NCI-H2196 (cell line): ENCODE data around the gene HSH2D.
"Not testable (repeated sequence)": the region's sequence is repeated elsewhere in the genome, so short reads cannot be mapped to it uniquely, and the experiment has no call there.

ENCODE experiments used
- DNase-seq: peaks from one replicate; lab custom pipeline; 2025; ENCODE audit not compliant: unreplicated experiment; lab: John Stamatoyannopoulos, UW

The HSH2D gene, protein sequence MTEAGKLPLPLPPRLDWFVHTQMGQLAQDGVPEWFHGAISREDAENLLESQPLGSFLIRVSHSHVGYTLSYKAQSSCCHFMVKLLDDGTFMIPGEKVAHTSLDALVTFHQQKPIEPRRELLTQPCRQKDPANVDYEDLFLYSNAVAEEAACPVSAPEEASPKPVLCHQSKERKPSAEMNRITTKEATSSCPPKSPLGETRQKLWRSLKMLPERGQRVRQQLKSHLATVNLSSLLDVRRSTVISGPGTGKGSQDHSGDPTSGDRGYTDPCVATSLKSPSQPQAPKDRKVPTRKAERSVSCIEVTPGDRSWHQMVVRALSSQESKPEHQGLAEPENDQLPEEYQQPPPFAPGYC

DNA sequence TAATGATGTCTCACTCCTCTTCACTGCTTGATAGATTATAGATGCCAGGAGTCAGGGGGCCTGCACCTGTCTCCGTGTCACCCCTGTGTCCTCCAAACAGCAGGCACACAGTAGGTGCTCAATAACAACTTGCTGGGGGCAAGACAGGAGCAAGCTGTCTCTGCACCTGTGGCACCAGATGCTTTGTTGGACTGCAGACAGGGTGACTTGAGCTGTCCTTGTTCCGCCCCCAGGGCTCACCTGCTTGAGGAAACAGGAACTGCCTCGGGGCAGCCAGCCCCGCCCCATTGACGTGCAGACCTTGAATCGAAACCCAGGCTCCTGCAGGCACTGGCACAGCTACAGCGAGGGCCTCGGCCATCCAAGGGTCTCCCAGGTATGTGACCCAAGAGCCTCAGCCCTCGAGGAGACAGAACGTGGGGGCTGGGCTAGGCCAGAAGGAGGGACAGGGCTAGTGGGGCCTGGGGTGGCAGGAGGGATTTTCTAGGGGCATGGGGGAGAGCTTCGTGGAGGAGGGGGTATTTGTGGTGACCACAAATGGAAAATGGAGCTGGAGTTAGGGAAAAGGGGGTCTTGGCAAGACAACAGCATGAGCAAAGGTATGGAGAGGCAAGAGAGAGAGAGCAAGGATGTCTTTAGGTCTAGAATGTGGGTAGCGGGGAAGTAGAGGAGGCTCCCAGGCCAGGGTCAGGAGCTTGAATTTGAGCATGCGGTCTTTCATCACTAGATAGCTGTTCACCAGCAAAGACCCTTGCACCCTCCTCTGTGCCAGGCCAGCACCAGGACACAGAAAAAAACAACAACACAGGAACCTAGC is at the start of gene HSH2D:
Gene HSH2D (plus strand): TSS at position 287 of the 817 bp plus-strand sequence. CDS start 5,066 bp downstream, outside the sequence.
- peak; percentile 88 for DNase-seq

DNA sequence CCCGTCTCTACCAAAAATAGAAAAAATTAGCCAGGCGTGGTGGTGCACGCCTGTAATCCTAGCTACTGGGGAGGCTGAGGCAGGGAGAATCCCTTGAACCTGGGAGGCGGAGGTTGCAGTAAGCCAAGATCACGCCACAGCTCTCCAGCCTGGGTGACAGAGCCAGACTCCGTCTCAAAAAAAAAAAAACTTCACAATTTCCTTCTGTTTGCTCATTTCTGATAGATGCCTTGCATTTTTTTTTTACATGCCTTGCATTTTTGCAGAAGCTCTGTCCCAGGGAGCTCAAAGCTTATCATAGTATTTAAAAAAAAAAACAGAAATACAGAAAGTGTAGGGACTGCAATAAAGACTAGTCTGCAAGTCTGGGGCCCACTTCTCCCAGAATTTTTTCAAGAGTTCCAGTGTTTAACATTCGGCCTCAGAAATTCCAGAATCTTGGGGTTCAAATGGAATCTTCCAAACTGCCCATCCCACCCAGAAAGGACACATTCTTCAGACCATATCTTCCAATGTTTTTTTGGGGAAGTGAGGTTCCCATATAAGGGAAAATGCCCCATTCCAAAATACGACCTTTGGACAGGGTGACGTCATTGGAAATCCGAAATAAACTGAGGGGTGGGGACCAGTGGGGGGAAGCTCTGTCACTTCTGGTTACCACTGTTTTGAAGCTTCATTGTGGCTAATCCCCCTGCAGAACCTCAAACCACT is 49.0 kb upstream of the HSH2D start:
- DNase-seq = no peak

DNA sequence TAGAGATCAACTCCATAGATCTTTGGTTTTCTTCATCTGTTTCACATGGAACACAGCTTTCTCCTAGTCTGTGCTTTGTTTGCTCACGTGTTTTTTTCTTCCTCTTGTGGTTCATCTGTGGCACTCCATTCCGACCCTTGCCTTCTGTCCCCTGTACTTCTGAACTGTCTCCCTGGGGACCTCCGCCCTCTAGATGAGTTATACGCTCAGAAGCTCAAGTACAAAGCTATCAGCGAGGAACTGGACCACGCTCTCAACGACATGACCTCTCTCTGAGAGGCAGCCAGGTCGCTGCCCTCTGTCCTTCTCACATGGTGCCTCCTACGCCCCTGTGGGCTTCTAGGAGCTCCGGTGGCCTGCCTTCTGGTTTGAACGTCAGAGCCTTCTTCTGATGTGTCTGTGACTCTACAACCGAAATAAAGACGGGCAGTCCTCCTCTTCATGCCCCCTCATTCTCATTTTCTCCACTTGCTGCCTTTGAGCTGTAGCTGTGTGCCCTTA is 48.4 kb upstream of the HSH2D start:
- no peak for DNase-seq

DNA sequence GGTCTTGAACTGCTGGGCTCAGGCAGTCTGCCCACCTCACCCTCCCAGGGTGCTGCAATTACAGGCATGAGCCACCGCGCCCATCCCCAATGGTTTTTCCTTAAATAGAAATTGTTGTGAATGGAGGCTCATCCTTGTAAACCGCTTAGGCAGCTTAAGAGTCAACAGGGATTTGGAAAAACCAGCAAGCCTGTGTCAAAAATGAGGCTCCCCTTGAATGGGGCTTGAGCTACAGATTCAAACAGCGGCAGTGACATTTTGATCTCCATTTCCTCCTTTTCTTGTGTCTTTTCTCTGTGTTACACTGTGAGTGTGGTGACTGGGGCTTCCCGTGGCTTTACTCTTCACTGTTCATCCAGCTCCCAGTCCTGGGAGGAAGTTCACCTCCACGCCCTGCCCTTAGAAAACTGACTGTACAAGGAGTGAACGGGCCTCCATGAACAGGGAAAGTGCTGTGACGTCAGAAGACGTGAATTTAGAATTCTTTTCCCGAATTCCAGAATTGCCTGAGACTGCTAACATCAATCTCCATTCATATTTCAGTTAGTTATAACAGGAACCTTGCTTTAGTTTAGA is 47.1 kb upstream of the HSH2D start:
- DNase-seq = no peak

DNA sequence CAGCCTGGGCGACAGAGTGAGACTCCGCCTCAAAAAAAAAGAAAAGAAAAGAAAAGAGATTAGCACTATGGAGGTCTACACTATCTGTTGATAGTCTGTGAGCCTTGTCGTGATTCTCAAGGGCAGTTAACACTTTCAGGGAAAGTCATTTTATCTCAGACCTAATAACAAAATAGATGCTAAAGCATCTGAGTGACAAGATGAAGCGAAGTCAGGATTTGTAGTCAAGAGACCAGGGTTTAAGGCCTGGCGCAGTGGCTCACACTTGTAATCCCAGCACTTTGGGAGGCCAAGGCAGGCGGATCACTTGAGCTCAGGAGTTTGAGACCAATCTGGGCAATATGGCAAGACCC is 45.1 kb upstream of the HSH2D start:
- DNase-seq = no peak

DNA sequence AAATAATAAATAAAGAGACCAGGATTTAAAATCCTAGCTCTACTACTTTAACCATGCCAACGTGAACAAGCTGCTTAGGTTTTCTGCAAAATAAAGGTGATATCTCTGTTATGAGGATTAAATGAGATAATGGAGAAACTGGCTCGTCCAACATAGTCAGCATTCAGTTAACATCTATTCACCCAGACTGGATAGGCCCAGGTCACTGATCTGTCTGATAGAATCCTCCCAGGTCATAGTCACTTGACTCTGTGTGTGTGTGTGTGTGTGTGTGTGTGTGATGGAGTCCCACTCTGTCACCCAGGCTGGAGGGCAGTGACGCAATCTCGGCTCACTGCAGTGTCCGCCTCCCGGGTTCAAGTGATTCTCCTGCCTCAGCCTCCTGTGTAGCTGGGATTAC is 44.7 kb upstream of the HSH2D start:
- DNase-seq = no peak

DNA sequence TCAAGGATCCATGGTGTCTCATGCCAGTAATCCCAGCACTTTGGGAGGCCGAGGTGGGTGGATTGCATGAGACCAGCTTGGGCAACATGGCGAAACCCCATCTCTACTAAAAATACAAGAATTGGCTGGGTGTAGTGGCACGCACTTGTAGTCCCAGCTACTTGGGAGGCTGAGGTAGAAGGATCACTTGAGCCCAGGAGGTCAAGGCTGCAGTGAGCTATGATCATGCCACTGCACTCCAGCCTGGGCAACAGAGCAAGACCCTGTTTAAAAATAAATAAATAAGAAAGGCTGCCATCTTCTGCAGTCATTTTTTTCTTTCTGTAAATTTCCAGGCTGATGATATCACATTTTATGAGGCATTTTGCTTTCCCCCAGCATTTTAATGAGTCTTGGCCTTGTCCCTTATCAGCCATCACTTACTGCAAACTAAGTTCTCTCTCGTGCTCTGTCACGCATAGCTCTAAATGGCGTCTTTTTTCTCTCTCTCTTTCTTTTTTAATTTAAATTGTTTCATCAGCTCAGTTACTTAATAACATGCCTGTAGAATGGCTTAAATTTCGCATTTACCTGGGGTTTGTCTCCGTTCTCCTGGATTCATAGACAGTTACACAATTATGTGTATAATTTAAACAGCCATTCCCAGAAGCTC is 44.0 kb upstream of the HSH2D start:
- not testable (repeated sequence) for DNase-seq

DNA sequence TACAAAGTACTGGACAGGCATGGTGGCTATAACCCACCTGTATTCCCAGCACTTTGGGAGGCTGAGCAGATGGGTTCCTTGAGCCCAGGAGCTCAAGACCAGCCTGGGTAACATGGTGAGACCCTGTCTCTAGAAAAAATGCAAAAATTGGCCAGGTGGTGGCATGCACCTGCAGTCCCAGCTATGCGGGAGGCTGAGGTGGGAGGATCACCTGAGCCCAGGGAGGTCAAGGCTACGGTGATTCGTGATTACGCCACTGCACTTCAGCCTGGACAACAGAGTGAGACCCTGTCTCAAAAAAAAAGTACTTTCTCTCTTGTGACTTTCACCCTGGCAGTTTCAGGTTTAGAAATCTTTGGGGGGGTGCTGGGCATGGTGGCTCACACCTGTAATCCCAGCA is 43.0 kb upstream of the HSH2D start:
- DNase-seq = no peak

DNA sequence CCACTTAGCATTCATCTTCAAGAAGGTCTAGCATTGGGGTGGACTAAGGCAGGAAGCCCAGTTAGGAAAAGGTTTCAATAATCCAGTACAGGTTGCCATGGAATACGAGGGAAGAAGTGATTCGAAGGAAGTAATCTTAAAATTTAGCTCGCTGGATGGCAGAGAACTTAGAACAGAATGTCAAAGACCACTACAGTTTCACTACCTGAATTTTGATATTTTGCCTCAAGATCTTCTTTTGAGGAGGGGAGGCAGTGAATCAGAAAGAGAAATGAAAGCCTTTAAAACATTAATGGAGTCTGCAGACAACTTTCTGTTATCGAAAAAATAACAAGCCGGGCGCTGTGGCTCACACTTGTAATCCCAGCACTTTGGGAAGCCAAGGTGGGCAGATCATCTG is 38.8 kb upstream of the HSH2D start:
- DNase-seq = no peak

DNA sequence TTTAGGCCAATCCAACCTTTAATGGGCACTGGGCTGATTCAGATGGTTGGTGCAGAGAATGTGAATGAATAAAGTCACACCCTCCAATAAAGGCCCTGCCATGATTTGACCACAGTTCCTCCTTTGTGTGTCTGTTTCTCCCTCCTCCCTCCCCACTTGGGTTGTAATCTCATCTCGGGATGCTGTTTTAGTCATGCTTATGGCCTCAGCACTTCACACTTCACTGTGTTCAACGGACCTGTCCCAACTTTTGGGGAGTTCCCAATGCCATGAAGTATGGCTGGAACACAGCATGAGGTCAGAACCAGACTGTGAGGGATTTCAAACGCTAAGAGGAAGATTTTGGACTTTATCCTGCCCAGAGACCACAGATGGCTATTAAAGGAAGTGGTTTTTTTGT is 37.4 kb upstream of the HSH2D start:
- no peak for DNase-seq

DNA sequence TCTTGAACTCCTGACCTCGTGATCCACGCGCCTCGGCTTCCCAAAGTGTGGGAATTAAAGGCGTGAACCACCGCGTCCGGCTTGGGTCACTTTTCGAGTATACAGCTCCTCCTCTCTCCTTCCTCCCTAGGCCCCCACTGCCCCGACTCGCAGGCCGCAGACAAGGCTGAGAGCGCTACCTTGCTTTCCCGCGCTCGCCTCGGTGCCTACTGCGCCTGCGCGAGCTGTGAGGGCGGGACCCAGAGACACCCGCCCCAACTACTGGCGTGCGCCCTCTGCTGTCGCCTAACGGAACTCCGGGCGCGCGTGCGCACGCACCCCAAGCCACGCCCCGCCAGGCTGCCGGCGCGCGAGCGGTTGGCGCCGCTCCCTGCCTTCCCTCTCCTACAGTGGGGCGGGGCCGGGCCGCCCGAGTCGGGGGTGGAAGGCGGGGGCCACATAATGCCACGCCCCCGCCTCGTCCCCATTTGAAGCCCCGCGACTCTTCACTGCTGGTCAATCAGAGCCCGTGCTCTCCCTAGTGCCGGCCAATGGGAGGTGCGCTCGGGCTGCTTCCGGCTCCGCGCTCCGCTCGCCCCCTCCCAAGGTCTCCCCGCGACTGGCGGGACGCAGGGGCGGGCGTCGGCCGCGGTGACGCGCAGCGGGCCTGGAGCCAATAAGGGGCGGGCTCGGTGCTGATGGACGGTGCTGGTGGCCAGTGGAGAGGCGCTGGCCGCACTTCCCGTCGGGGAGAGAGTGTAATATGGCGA is 32.2 kb upstream of the HSH2D start, which contains the start of gene RAB8A:
Gene RAB8A (plus strand): TSS at position 730 of the 749 bp plus-strand sequence. CDS start 13 bp downstream, at position 743.
- DNase-seq = peak; percentile 100

DNA sequence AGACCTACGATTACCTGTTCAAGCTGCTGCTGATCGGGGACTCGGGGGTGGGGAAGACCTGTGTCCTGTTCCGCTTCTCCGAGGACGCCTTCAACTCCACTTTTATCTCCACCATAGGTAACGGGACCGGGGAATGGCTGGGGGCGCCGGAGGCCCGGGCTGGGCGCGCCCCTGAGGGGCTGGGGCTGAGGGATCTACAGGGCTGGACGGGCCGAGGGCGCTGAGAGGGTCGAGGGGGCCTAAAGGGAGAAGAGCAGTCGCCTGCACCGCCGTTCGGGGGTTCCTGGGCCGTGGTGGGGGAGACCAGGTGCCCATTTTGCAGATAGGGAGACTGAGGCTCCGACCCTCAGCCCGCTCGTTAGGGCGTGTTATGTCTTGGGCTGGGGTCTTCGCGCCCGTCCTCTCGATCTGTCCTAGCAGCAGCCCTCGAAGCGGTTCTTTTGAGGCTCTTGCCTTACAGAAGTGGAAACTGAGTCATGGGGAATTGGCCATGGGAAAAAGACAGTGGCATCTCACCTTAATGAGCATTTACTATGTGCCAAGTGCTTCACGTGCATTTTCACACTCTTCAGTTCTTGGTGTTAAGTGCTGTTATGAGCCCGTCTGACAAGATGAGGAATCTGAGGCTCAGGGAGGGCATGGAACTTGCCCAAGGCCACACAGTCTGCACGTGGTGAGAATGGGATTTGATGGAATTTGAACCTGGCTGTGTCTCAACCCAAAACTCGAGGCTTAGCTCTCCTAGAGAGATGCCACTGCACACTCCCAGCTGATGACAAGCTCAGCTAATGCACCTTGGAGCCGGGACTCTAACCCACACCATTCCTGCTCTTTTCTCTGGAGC is 31.4 kb upstream of the HSH2D start:
- no peak for DNase-seq

DNA sequence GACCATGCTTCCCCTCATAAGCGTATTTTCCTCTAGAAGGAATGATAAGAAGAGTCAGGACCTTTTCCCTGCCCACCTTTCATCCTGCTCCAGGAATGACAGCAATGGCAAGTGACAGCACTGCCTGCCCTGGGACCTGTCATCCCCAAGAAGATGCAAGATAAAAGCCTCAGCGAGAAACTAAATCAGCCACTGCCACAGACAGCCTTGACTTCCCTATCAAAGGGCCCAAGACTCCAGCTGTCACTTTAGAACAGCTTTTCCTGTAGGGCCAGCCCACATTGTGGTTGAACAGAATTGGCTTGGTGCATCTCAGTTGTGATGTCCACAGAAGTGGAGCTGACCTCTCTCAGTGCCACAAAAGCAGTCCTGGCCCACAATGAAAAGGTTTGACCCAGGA is 30.7 kb upstream of the HSH2D start:
- no peak for DNase-seq

DNA sequence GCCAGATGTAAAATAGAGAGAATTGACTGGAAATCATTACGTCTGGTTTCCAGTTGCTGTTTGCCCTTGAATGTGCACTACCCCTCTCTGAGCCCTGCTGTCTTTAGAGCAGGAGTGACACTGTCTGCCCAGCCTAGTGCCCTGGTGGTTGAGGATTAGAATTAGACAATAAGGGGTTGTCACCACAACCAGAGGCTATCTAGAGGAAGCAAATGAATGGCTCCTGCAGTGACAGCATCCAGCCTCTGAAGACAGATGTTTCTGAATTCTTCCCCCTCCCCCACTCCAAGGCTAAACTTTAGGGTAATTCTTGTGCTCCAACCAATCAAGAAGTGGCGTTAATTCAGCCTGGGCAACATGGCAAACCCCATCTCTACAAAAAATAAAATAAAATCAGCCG is 29.8 kb upstream of the HSH2D start:
- no peak for DNase-seq

DNA sequence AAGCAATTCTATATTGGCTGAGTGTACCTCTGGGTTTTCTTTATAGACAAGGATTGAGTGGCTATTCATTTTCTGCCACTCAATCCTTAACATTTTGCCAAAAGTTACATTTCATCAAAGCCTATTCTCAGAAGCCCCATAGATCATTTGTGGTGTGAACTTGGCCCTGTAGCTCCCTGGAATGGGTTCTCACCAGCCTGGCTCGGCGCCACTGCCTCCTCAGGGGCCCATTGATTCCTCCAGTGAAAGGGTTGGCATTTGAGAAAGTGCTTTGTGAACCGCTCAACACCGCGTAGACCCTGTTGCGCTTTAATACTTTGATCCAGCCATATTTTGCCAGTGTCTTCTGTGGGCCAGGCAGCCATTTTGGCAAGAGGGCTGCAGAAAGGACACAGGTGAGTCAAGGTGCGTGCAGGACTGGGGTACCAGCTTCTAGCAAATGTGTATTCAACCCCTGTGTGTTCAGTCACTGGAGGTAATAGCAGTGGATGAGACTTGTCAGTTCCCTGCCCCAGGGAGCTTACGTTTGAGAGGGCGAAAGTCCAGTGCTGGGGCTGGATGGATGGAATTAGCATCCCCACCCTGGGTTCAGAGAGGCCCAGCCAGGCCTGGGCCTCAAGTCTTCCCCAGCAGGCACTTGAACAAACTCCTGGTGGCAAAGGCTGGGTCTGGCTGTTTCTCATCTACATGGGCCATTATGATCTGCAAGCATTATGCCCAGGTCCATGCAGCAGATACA is 28.0 kb upstream of the HSH2D start:
- no peak for DNase-seq

DNA sequence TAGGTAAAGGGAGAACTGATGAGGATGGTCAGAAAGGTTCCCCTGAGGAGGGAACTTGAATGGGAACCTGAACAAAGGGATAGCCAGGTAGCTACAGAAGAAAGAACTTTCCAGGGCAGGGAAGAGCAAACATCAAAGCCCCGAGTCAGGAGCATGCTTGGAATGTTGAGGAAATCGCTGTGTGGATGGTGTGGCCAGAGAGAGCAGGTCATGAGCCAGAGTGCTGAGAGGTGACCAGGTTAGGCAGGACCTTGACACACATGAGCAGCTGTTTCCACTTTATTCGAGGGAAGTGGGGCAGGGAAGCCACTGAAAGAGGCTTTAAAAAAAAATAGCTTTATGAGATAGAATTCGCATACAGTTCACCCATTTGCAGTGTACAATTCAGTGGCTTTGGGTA is 27.4 kb upstream of the HSH2D start:
- DNase-seq = no peak

DNA sequence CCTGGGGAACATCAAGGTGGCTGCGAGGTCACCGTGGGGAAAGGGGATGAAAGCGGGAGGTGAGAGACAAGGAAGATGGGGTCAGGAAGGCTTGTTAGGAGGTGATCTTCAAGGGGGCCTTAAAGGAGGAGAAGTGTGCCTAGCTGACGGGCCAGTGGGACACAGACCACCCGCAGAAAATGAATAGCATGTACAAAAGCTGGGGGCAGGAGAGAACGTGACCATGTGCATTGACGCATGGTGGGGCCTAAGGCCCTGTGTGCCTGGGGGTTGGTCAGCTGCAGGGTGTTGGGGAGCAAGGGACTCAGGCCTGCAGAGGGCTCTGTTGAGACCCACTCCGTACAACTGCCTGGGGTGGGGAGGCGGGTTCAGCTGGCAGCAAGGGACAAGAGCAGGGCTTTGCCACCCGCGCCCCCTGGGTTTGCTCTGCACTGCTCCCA is 25.9 kb upstream of the HSH2D start:
- DNase-seq = no peak

DNA sequence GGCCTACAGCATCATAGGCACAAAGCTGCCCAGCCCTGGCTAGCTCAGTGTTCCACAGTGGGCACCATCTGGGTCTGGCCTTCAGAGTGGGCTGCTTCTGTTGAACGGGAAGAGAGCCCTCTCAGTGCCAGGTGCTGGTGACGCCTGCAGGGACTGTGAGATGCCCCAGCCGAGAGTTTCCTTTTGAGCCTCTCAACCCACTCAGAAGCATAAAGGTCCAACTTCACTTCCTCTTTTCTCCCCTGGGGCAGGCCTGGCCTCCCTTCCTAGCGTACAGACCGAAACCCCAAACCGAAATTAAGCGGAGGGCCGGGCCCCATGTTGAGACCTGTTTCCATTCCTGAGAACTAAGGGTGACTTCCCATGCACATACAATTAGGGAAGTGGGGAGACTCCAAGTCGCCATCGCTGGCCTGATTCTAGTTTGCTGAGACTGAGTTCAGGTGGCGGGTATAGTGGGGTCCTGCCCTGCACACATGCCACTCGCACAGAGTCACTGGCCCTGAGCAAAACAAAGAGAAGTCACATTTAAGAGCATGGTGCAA is 24.9 kb upstream of the HSH2D start:
- DNase-seq = no peak
